Astrocyte (in vitro differentiated cells and primary cell): ENCODE measurements around the gene AGXT2.

ENCODE experiments used
- EZH2 ChIP-seq: IDR thresholded peaks from 2 replicates; pipeline ENCODE4 v1.6.1; 2012; ENCODE audit warnings: mild to moderate bottlenecking, low read length, inconsistent platforms; ENCODE audit not compliant: insufficient read depth
- TF ChIP-seq, protein P1 (sequence below): IDR thresholded peaks from 2 replicates; pipeline ENCODE4 v1.5.1; 2011; ENCODE audit warnings: low read depth, mild to moderate bottlenecking, inconsistent platforms, low read length, moderate library complexity; ENCODE audit not compliant: insufficient read depth

GRCh38 chr5:35038891-35039290, 8.9 kb downstream of the AGXT2 start:
- TF ChIP-seq, protein P1, sequence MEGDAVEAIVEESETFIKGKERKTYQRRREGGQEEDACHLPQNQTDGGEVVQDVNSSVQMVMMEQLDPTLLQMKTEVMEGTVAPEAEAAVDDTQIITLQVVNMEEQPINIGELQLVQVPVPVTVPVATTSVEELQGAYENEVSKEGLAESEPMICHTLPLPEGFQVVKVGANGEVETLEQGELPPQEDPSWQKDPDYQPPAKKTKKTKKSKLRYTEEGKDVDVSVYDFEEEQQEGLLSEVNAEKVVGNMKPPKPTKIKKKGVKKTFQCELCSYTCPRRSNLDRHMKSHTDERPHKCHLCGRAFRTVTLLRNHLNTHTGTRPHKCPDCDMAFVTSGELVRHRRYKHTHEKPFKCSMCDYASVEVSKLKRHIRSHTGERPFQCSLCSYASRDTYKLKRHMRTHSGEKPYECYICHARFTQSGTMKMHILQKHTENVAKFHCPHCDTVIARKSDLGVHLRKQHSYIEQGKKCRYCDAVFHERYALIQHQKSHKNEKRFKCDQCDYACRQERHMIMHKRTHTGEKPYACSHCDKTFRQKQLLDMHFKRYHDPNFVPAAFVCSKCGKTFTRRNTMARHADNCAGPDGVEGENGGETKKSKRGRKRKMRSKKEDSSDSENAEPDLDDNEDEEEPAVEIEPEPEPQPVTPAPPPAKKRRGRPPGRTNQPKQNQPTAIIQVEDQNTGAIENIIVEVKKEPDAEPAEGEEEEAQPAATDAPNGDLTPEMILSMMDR, result no peak
- TF ChIP-seq EZH2, result no peak
